Right lobe of liver (tissue), 6 donors: ENCODE measurements around the gene CYP2C19. TPM values are rescaled to one million over a fixed set of nuclear protein-coding genes. Genes with fewer than 3 reads are reported as not detected.
"Not testable (repeated sequence)": the region's sequence is repeated elsewhere in the genome, so short reads cannot be mapped to it uniquely, and the experiment has no call there.

Experiments used
- ATAC-seq, 4 donors: fragments of 200-7000 bp; cut with Tn5 transposase; one replicate each; pipeline ENCODE4 v1.9.1; 2020; ENCODE audit warnings: mild to moderate bottlenecking in 4 of 4, moderate library complexity in 4 of 4
- DNase-seq, 3 donors: peaks; one replicate each; pipeline ENCODE4 v3.0.0-alpha.2; 2020
- H3K27ac ChIP-seq, 3 donors: fragments of 200-600 bp; one replicate each; pipeline ENCODE4 v1.8.0; 2022
- H3K27me3 ChIP-seq, 2 donors: fragments of 200-600 bp; one replicate each; pipeline ENCODE4 v1.8.0; 2022
- H3K36me3 ChIP-seq, 4 donors: fragments of 200-600 bp; sonication (generic) in 1 of 4; one replicate each; pipeline versions ENCODE4 v1.5.1 to v1.8.0; 2017 to 2022; ENCODE audit warnings: control low read depth in 1 of 4
- H3K4me1 ChIP-seq, 4 donors: fragments of 200-600 bp; sonication (generic) in 1 of 4; one replicate each; pipeline versions ENCODE4 v1.5.1 to v1.8.0; 2017 to 2022; ENCODE audit warnings: control low read depth in 1 of 4
- H3K4me3 ChIP-seq, 3 donors: fragments of 200-600 bp; one replicate each; pipeline ENCODE4 v1.8.0; 2022
- H3K9me3 ChIP-seq, 4 donors: fragments of 200-600 bp; sonication (generic) in 1 of 4; one replicate each; pipeline versions ENCODE4 v1.5.1 to v1.8.0; 2017 to 2022; ENCODE audit warnings: control low read depth in 1 of 4
- POLR2A ChIP-seq: fragments of 450-650 bp; IDR thresholded peaks from one replicate; pipeline ENCODE4 v1.6.1; 2017; ENCODE audit warnings: antibody characterized with exemption, mild to moderate bottlenecking
- WGBS: methylation state at CpG from one replicate; pipeline ENCODE4 v1.1.6; 2018; ENCODE audit warnings: low coverage, low lambda C conversion rate; ENCODE audit not compliant: insufficient coverage; ENCODE audit errors: missing lambda C conversion rate; 5-methylcytosine and 5-hydroxymethylcytosine counted together
- intact Hi-C, 2 donors: fragments of 100-400 bp; cut with DNase I; formaldehyde crosslinking; loops; one replicate each; pipeline versions ENCODE4 v1.11.2 to v1.14.1; 2022
- total RNA-seq, 6 experiments: library from RNA; depleted of rRNA in 2 of 6; stranded (reverse); fragments of >200 nt in 2 of 6; fragmentation: NEBNext Ultra II Directional in 3 of 6; extraction: Animal tissue kit (Norgen Biotek cat#: 25700) in 3 of 6; gene quantifications; one replicate each; pipeline versions ENCODE4 v1.1.0 to v1.2.4, GENCODE V29; 2016 to 2023
- TF ChIP-seq, protein P1 (sequence below), 4 donors: fragments of 200-600 bp in 3 of 4; fragments of 450-650 bp in 1 of 4; IDR thresholded peaks; one replicate each; pipeline versions ENCODE4 v1.5.1 to v1.8.0; 2016 to 2022; ENCODE audit warnings: antibody characterized with exemption in 4 of 4, mild to moderate bottlenecking in 2 of 4
- donor health status: DM: no; HTN: yes; CAD: no.
- donor health status: DM: no; HTN: no; CAD: no.
- donor health status: DM: no; HTN: no; CAD: no.
- donor health status: DM: no; HTN: yes; CAD: no.
- donor health status: DM: no; HTN: yes; CAD: no.

The CYP2C19 gene
- total RNA-seq, 6 experiments from 2014 or later: 6.4 to 1,678 (median 12.3) TPM

DNA sequence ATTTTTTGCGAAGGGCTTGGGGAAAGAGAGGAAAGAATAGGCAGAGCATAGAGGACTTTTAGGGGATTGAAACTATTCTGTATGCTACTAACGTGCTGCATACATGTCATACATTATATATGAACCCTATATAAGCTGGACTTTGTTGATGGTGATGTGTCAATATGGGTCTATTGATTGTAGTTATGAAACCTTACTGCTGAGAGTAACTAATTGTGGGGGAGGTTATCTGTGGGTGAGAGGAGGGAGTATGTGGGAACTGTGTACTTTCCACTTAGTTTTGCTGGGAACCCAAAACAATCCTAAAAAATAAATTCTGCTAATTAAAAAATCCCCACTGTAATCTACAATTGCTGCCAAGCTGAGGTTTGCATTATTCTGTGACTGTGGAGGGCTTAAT, 15.3 kb upstream of the CYP2C19 start:
- DNase-seq: no peak
- 64% methylated on average over 2 of the region's 2 CpGs for WGBS
- Histone ChIP-seq H3K4me1 (peaks cover 0 to 59% (median 12%) of the 10 kb centered on the region in 4 donors), H3K9me3 (no peaks in the 10 kb centered on the region), H3K36me3 (no peaks in the 10 kb centered on the region), H3K27ac (peak overlapping the region; percentile 25 to 82 (median 54)), H3K4me3 (peak overlapping the region in 2 of 3 donors; percentile 29), H3K27me3 (no peaks in the 10 kb centered on the region)
- TF ChIP-seq, protein P1, sequence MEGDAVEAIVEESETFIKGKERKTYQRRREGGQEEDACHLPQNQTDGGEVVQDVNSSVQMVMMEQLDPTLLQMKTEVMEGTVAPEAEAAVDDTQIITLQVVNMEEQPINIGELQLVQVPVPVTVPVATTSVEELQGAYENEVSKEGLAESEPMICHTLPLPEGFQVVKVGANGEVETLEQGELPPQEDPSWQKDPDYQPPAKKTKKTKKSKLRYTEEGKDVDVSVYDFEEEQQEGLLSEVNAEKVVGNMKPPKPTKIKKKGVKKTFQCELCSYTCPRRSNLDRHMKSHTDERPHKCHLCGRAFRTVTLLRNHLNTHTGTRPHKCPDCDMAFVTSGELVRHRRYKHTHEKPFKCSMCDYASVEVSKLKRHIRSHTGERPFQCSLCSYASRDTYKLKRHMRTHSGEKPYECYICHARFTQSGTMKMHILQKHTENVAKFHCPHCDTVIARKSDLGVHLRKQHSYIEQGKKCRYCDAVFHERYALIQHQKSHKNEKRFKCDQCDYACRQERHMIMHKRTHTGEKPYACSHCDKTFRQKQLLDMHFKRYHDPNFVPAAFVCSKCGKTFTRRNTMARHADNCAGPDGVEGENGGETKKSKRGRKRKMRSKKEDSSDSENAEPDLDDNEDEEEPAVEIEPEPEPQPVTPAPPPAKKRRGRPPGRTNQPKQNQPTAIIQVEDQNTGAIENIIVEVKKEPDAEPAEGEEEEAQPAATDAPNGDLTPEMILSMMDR (IDR thresholded peaks at IDR 0.05): no peak
- no peak for TF ChIP-seq POLR2A
- peak; percentile 71 to 80 (median 76) for ATAC-seq
- intact Hi-C loops: no loop called here

DNA sequence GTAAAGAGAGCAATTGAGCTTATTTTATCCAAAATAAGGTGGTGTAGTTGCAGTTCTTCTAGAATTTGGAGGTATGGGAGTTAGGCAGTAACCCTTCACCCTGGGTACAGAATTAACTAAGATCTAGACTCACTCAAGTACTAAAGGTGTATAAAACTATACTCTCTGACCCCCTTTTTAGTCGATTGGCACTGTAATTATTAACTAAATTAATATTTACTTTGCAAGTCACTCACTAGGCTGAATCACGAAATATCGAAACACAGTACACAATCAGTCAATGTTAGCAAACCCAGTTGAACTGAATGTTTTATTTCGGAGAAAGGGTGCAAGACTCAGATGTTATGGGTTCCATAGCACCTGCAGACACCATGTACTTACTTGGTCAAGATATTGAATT, 14.6 kb upstream of the CYP2C19 start:
- no peaks in the 10 kb centered on the region for H3K9me3 ChIP-seq
- H3K4me3 ChIP-seq: peak overlapping the region in 2 of 3 donors; percentile 29
- intact Hi-C loops: no loop called here
- 22% methylated on average over 4 of the region's 4 CpGs for WGBS
- ATAC-seq (peak; percentile 79 to 91 (median 88)), DNase-seq (no peak)
- H3K27ac ChIP-seq: peak overlapping the region; percentile 25 to 82 (median 54)
- TF ChIP-seq, protein P1 (IDR thresholded peaks at IDR 0.05): no peak
- TF ChIP-seq POLR2A: no peak
- no peaks in the 10 kb centered on the region for H3K36me3 ChIP-seq
- H3K4me1 ChIP-seq: peaks cover 0 to 59% (median 12%) of the 10 kb centered on the region in 4 donors
- H3K27me3 ChIP-seq: no peaks in the 10 kb centered on the region

DNA sequence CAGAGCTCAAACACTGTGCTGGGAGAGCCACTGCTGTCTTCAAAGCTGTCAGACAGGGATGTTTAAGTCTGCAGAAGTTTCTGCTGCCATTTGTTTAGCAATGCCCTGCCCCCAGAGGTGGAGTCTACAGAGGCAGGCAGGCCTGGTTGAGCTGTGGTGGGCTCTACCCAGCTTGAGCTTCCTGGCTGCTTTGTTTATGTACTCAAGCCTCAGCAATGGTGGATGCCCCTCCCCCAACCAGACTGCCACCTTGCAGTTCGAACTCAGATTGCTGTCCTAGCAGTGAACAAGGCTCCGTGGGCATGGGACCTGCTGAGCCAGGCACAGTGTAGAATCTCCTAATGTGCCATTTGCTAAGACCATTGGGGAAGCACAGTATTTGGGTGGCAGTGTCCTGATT, 4.6 kb upstream of the CYP2C19 start:
- no peak overlapping the region for H3K4me3 ChIP-seq
- WGBS: no CpG with 5 or more reads among the region's 2 CpGs
- H3K27ac ChIP-seq: peak overlapping the region in 1 of 3 donors; percentile 3
- DNase-seq (no peak), ATAC-seq (no peak)
- no peak for TF ChIP-seq POLR2A
- TF ChIP-seq, protein P1 (IDR thresholded peaks at IDR 0.05): no peak
- no peaks in the 10 kb centered on the region for H3K27me3 ChIP-seq
- intact Hi-C loops: no loop called here
- no peaks in the 10 kb centered on the region for H3K9me3 ChIP-seq
- no peaks in the 10 kb centered on the region for H3K36me3 ChIP-seq
- H3K4me1 ChIP-seq: peaks cover 0 to 39% (median 0%) of the 10 kb centered on the region in 4 donors

DNA sequence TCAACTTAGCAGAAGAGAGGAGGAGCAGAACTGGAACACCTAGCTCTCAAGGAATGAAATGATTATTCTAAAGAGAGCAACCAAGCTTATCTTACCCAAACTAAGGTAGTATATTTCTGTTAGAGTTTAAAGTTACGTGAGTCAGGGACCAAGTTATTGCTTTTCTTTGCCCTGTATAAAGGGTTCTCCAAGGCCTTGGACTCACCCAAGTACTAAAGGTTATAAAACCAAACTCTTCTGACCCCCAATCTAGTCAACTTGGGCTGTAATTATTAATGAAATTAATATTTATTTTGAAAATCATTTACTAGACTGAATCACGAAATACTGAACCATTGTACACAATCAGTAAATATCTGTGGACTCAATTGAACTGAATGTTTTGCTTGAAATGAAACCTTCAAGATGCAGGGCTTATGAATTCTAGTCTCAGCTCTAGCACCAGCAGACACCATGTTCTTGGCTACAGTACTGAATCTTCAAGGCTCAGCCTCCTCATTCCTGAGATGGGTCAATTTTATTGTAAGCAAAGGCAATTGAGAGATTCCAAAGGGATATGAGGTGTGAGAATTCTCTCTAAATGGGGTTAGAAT, 1.8 kb upstream of the CYP2C19 start:
- intact Hi-C loops: no loop called here
- 27% methylated on average over 2 of the region's 2 CpGs for WGBS

DNA sequence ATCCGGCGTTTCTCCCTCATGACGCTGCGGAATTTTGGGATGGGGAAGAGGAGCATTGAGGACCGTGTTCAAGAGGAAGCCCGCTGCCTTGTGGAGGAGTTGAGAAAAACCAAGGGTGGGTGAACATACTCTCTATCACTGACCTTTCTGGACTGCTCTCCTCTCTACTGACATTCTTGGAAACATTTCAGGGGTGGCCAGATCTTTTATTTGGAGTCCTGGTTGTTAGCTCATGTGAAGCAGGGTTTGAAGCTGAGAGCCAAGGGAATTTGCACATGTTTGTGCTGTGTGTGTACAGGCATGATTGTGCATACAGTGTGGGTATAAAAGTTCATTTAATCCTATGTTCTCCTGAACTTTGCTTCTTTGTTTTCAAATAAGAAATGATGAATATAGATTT, 12.9 kb downstream of the CYP2C19 start:
- H3K4me1 ChIP-seq: peaks cover 0 to 12% (median under 1%) of the 10 kb centered on the region in 4 donors
- H3K9me3 ChIP-seq, H3K27me3 ChIP-seq, H3K27ac ChIP-seq, H3K4me3 ChIP-seq, intact Hi-C loops, DNase-seq: not testable (repeated sequence)
- peak; percentile 45 to 79 (median 64) for ATAC-seq
- 91% methylated on average over 5 of the region's 6 CpGs for WGBS
- peaks cover 0 to 96% (median under 1%) of the 10 kb centered on the region in 4 donors for H3K36me3 ChIP-seq

More for the DNA sequence above, 1.8 kb upstream of the CYP2C19 start:
- H3K36me3 ChIP-seq: peaks cover 0 to 15% (median 0%) of the 10 kb centered on the region in 4 donors
- H3K9me3 ChIP-seq: no peaks in the 10 kb centered on the region
- H3K27ac ChIP-seq: peak overlapping the region in 1 of 3 donors; percentile 74
- H3K27me3 ChIP-seq: no peaks in the 10 kb centered on the region
- ATAC-seq: peak; percentile 45 to 71 (median 55)
- peak overlapping the region in 1 of 3 donors; percentile 64 for H3K4me3 ChIP-seq
- DNase-seq: no peak
- no peak for TF ChIP-seq POLR2A
- TF ChIP-seq, protein P1 (IDR thresholded peaks at IDR 0.05): no peak
- peaks cover 0 to 39% (median 0%) of the 10 kb centered on the region in 4 donors for H3K4me1 ChIP-seq
